ENCODE measurements around the gene NPC1L1.
"Not testable (repeated sequence)": the region's sequence is repeated elsewhere in the genome, so short reads cannot be mapped to it uniquely, and the experiment has no call there.

- not testable (repeated sequence) for TF ChIP-seq POLR2A (IDR thresholded peaks at IDR 0.05)
- TF ChIP-seq, protein P1, sequence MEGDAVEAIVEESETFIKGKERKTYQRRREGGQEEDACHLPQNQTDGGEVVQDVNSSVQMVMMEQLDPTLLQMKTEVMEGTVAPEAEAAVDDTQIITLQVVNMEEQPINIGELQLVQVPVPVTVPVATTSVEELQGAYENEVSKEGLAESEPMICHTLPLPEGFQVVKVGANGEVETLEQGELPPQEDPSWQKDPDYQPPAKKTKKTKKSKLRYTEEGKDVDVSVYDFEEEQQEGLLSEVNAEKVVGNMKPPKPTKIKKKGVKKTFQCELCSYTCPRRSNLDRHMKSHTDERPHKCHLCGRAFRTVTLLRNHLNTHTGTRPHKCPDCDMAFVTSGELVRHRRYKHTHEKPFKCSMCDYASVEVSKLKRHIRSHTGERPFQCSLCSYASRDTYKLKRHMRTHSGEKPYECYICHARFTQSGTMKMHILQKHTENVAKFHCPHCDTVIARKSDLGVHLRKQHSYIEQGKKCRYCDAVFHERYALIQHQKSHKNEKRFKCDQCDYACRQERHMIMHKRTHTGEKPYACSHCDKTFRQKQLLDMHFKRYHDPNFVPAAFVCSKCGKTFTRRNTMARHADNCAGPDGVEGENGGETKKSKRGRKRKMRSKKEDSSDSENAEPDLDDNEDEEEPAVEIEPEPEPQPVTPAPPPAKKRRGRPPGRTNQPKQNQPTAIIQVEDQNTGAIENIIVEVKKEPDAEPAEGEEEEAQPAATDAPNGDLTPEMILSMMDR (IDR thresholded peaks at IDR 0.05 in 4 of 5, conservative IDR thresholded peaks at IDR 0.05 in 1 of 5), result not testable (repeated sequence)
These were observed 11.4 kb upstream of the NPC1L1 start for GRCh38 chr7:44552473-44553005.
